HEK293T (cell line): ENCODE measurements around the gene KIAA1217.
"Not testable (repeated sequence)": the region's sequence is repeated elsewhere in the genome, so short reads cannot be mapped to it uniquely, and the experiment has no call there.

Experiments
- BHLHE40 ChIP-seq: fragments of 450-650 bp; IDR thresholded peaks from 2 replicates; pipeline ENCODE4 v1.6.1; 2016; ENCODE audit warnings: mild to moderate bottlenecking, moderate library complexity, borderline replicate concordance
- FOXK2 ChIP-seq: fragments of 450-650 bp; IDR thresholded peaks from 2 replicates; pipeline ENCODE4 v1.6.1; 2016; ENCODE audit warnings: mild to moderate bottlenecking
- FOXM1 ChIP-seq: fragments of 450-650 bp; IDR thresholded peaks from 2 replicates; pipeline ENCODE4 v1.6.1; 2017; ENCODE audit warnings: mild to moderate bottlenecking, borderline replicate concordance
- HDGF ChIP-seq: fragments of 450-650 bp; IDR thresholded peaks from 2 replicates; pipeline ENCODE4 v1.6.1; 2017; ENCODE audit warnings: antibody characterized with exemption, borderline replicate concordance
- LEF1 ChIP-seq: fragments of 450-650 bp; IDR thresholded peaks from 2 replicates; pipeline ENCODE4 v1.6.1; 2017; ENCODE audit warnings: mild to moderate bottlenecking, borderline replicate concordance
- SP1 ChIP-seq: fragments of 450-650 bp; IDR thresholded peaks from 2 replicates; pipeline ENCODE4 v1.6.1; 2017
- TARDBP ChIP-seq: fragments of 450-650 bp; IDR thresholded peaks from 2 replicates; pipeline ENCODE4 v1.6.1; 2016

GRCh38 chr10:24350922-24351225 lies 141.9 kb downstream of the KIAA1217 start:
- not testable (repeated sequence) for TF ChIP-seq HDGF, TARDBP, FOXM1, FOXK2, SP1, LEF1, BHLHE40
